Measurements from ENCODE around the gene TMEM130. TPM values are rescaled to one million over a fixed set of nuclear protein-coding genes. Genes with fewer than 3 reads are reported as not detected.
A peak's percentile ranks its signal among the peaks of the same experiment; 100 is the strongest.

The TMEM130 gene, protein sequence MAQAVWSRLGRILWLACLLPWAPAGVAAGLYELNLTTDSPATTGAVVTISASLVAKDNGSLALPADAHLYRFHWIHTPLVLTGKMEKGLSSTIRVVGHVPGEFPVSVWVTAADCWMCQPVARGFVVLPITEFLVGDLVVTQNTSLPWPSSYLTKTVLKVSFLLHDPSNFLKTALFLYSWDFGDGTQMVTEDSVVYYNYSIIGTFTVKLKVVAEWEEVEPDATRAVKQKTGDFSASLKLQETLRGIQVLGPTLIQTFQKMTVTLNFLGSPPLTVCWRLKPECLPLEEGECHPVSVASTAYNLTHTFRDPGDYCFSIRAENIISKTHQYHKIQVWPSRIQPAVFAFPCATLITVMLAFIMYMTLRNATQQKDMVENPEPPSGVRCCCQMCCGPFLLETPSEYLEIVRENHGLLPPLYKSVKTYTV
- 1.7 TPM for polyA plus RNA-seq (2013, experiment 1 of 2)
- polyA plus RNA-seq (2013, experiment 2 of 2), result 1.0 TPM

DNA sequence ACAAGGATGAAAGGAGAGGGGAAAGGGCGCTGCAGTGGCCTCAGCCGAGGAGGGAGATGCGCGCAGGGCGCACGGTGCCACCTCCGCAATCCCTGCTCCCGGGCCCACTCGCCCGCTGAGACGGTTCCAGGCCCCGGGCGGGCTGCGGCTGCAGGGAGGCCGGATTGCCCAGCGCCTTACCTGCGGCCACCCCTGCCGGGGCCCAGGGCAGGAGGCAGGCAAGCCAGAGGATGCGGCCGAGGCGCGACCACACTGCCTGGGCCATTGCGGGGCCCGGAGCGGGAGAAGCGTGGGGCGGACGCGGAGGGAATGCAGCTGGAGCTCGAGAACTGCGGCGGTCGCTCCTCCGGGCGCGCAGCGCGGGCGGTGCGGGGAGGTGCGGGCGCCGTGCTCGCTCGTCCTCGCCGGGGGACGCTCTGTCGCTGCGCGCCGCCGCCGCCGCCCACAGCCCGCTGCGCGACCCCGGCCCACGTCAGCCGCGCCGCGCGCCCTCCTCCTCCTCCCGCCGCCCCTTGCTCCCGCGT is at the start of gene TMEM130:
TMEM130 (minus strand) TSS at position 418 of the 524 bp plus-strand sequence; CDS start at position 265, 153 bp downstream.
- Histone ChIP-seq H3K9me3 (ENCODE audit: control insufficient read depth, low read length) (no peaks in the 10 kb centered on the region), H3K4me3 (ENCODE audit: extremely low read depth, insufficient read depth, low read length, poor library complexity, severe bottlenecking) (peak within 1 kb of the TSS; percentile 53), H3K36me3 (ENCODE audit: control insufficient read depth, insufficient read depth, low read length) (no peaks in the 10 kb centered on the region), H3K4me1 (ENCODE audit: control insufficient read depth, insufficient read depth, low read length, poor library complexity, severe bottlenecking) (no peaks in the 10 kb centered on the region), H3K27ac (ENCODE audit: low read depth, low read length, severe bottlenecking) (no peak within 1 kb of the TSS)
- 1 to 2% methylated on average over 52 to 61 of the region's 69 CpGs for WGBS, 2 experiments (ENCODE audit: insufficient coverage in 2 of 2)

DNA sequence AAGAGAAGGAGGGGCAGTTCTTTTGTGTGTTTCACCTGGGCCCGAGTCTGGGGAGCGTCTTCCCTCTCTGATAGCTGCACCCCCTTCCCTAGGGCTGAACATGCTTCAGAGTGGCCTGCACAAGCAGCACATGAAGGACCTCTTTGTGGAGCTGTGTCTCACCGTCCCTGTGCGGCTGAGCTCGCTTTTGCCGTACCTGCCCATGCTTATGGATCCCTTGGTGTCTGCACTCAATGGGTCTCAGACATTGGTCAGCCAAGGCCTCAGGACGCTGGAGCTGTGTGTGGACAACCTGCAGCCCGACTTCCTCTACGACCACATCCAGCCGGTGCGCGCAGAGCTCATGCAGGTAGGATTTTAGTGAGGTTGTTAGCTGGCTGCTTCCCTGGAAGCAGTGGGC is 47.5 kb upstream of the TMEM130 start:
- no peak overlapping the region for H3K27ac ChIP-seq (ENCODE audit: low read depth, low read length, severe bottlenecking)
- no peaks in the 10 kb centered on the region for H3K4me1 ChIP-seq (ENCODE audit: control insufficient read depth, insufficient read depth, low read length, poor library complexity, severe bottlenecking)
- WGBS, 2 experiments (ENCODE audit: insufficient coverage in 2 of 2), result 89 to 93% methylated on average over 12 of the region's 12 CpGs
- no peaks in the 10 kb centered on the region for H3K9me3 ChIP-seq (ENCODE audit: control insufficient read depth, low read length)
- H3K36me3 ChIP-seq (ENCODE audit: control insufficient read depth, insufficient read depth, low read length), result peaks cover 89% of the 10 kb centered on the region
- no peak overlapping the region for H3K4me3 ChIP-seq (ENCODE audit: extremely low read depth, insufficient read depth, low read length, poor library complexity, severe bottlenecking)

DNA sequence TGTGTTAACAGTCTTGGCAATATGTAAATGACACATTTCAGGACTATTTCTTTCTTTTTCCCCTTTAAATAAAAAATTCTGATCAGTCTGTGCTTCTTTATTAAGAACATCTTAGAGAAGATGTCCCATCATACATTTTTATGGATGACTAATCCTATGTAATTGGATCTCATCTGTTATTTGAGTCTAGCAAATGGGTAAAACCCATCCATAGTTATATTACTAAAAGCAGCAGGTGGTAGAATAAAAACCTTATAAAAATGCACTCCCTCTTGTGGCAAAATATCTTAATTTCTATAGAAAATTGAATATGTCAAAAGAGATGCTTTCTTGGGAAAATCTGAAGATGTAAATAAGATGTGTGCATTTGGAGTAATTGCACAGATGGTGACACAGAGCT is 43.8 kb upstream of the TMEM130 start:
- Histone ChIP-seq H3K4me1 (ENCODE audit: control insufficient read depth, insufficient read depth, low read length, poor library complexity, severe bottlenecking) (no peaks in the 10 kb centered on the region), H3K36me3 (ENCODE audit: control insufficient read depth, insufficient read depth, low read length) (peaks cover 90% of the 10 kb centered on the region)

DNA sequence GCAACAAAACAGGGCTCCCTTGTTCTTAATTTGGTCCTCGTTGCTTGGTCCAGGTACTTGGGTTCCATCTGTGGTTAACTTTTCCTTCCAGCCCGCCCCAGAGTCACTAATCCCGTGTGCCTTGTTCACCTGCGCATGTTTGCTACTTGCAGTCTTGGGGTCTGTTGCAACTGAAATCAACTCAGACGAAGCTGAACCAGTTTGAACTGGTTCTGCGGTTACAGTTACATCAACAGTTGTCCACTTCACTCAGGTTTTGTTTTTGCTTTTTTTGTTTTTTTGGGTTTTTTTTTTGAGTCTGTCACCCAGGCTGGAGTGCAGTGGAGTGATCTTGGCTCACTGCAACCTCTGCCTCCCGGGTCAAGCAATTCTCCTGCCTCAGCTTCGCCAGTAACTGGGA is 43.2 kb upstream of the TMEM130 start:
- Histone ChIP-seq H3K9me3 (ENCODE audit: control insufficient read depth, low read length) (no peaks in the 10 kb centered on the region), H3K4me3 (ENCODE audit: extremely low read depth, insufficient read depth, low read length, poor library complexity, severe bottlenecking) (no peak overlapping the region), H3K4me1 (ENCODE audit: control insufficient read depth, insufficient read depth, low read length, poor library complexity, severe bottlenecking) (no peaks in the 10 kb centered on the region), H3K36me3 (ENCODE audit: control insufficient read depth, insufficient read depth, low read length) (peaks cover 90% of the 10 kb centered on the region), H3K27ac (ENCODE audit: low read depth, low read length, severe bottlenecking) (no peak overlapping the region)
- 93% methylated on average over 6 to 8 of the region's 8 CpGs for WGBS, 2 experiments (ENCODE audit: insufficient coverage in 2 of 2)

More for the DNA sequence above, 43.8 kb upstream of the TMEM130 start:
- Histone ChIP-seq H3K4me3 (ENCODE audit: extremely low read depth, insufficient read depth, low read length, poor library complexity, severe bottlenecking) (no peak overlapping the region), H3K9me3 (ENCODE audit: control insufficient read depth, low read length) (no peaks in the 10 kb centered on the region), H3K27ac (ENCODE audit: low read depth, low read length, severe bottlenecking) (no peak overlapping the region)

DNA sequence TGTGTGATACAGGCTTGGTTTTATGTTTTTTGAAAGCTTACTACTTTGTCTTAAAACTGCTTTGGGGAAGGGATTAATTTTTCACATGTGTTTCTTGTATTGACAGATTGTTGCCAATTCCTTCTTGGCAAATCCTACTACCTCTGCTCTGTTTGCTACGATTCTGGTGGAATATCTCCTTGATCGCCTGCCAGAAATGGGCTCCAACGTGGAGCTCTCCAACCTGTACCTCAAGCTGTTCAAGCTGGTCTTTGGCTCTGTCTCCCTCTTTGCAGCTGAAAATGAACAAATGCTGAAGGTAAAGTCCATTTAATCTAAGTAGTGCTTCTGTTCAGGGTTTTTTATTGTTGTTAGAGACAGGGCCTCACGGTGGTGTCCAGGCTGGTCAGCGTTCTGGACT is 42.1 kb upstream of the TMEM130 start:
- WGBS, 2 experiments (ENCODE audit: insufficient coverage in 2 of 2), result 98 to 100% methylated on average over 4 to 5 of the region's 5 CpGs
- Histone ChIP-seq H3K27ac (ENCODE audit: low read depth, low read length, severe bottlenecking) (no peak overlapping the region), H3K9me3 (ENCODE audit: control insufficient read depth, low read length) (no peaks in the 10 kb centered on the region), H3K36me3 (ENCODE audit: control insufficient read depth, insufficient read depth, low read length) (peaks cover 90% of the 10 kb centered on the region), H3K4me1 (ENCODE audit: control insufficient read depth, insufficient read depth, low read length, poor library complexity, severe bottlenecking) (no peaks in the 10 kb centered on the region), H3K4me3 (ENCODE audit: extremely low read depth, insufficient read depth, low read length, poor library complexity, severe bottlenecking) (no peak overlapping the region)

DNA sequence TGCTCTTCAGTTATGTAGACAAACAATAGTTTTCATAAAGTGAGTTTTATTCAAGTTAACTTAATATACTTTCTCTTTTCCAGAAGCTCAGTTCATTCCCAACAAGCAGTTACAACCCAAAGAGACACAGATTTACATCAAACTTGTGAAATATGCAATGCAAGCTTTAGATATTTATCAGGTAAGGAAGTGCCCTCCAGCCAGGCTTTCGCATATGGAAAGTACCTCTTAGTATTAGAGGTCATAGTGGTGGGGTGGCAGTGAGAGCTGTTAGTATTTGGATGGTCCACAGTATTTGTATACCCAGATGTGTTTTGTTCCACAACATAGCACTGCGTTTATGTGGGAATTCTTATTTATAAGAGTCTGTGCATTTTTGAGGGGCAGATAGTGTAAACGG is 40.6 kb upstream of the TMEM130 start:
- Histone ChIP-seq H3K27ac (ENCODE audit: low read depth, low read length, severe bottlenecking) (no peak overlapping the region), H3K4me1 (ENCODE audit: control insufficient read depth, insufficient read depth, low read length, poor library complexity, severe bottlenecking) (no peaks in the 10 kb centered on the region), H3K36me3 (ENCODE audit: control insufficient read depth, insufficient read depth, low read length) (peaks cover 89% of the 10 kb centered on the region), H3K9me3 (ENCODE audit: control insufficient read depth, low read length) (no peaks in the 10 kb centered on the region), H3K4me3 (ENCODE audit: extremely low read depth, insufficient read depth, low read length, poor library complexity, severe bottlenecking) (no peak overlapping the region)
- WGBS, 2 experiments (ENCODE audit: insufficient coverage in 2 of 2), result 87% methylated on average over 2 of the region's 3 CpGs; no CpG with 5 or more reads in 1 of the 2 experiments

DNA sequence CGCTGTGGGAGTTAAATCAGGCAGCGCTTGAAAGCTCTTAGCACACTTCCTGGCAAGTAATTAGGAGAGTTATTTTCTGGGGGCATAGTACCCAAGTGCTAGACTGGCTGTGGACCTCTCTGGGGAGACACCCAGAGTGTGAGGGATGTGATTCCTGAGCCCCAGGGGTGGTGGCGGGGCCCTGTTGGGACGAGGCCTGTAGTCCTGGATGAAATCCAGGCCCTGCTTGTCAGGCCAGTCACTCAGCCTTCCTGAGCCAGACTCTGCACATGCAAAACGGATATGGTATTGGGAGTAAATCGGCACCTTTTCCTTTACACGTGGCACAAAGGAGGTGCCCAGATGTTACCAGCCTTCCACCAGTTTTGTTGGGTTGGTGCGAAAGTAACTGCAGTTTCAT is 39.7 kb upstream of the TMEM130 start:
- peaks cover 93% of the 10 kb centered on the region for H3K36me3 ChIP-seq (ENCODE audit: control insufficient read depth, insufficient read depth, low read length)
- no peaks in the 10 kb centered on the region for H3K4me1 ChIP-seq (ENCODE audit: control insufficient read depth, insufficient read depth, low read length, poor library complexity, severe bottlenecking)
- 87 to 98% methylated on average over 3 to 7 of the region's 8 CpGs for WGBS, 2 experiments (ENCODE audit: insufficient coverage in 2 of 2)
- no peak overlapping the region for H3K27ac ChIP-seq (ENCODE audit: low read depth, low read length, severe bottlenecking)
- H3K4me3 ChIP-seq (ENCODE audit: extremely low read depth, insufficient read depth, low read length, poor library complexity, severe bottlenecking), result no peak overlapping the region
- no peaks in the 10 kb centered on the region for H3K9me3 ChIP-seq (ENCODE audit: control insufficient read depth, low read length)

DNA sequence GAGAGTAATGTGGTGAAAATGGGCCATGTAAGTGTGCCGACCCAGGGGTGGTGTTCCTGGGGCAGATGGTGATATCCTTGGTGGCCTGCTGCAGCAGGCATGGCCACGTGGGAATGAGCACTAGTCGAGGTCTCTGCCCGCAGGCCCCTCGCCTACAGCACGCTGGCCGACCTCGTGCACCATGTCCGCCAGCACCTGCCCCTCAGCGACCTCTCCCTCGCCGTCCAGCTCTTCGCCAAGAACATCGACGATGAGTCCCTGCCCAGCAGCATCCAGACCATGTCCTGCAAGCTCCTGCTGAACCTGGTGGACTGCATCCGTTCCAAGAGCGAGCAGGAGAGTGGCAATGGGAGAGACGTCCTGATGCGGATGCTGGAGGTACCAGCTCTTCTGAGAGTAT is 38.8 kb upstream of the TMEM130 start:
- Histone ChIP-seq H3K9me3 (ENCODE audit: control insufficient read depth, low read length) (no peaks in the 10 kb centered on the region), H3K4me3 (ENCODE audit: extremely low read depth, insufficient read depth, low read length, poor library complexity, severe bottlenecking) (no peak overlapping the region), H3K36me3 (ENCODE audit: control insufficient read depth, insufficient read depth, low read length) (peaks cover 97% of the 10 kb centered on the region), H3K4me1 (ENCODE audit: control insufficient read depth, insufficient read depth, low read length, poor library complexity, severe bottlenecking) (no peaks in the 10 kb centered on the region), H3K27ac (ENCODE audit: low read depth, low read length, severe bottlenecking) (no peak overlapping the region)
- WGBS, 2 experiments (ENCODE audit: insufficient coverage in 2 of 2), result 93 to 98% methylated on average over 18 to 19 of the region's 19 CpGs

DNA sequence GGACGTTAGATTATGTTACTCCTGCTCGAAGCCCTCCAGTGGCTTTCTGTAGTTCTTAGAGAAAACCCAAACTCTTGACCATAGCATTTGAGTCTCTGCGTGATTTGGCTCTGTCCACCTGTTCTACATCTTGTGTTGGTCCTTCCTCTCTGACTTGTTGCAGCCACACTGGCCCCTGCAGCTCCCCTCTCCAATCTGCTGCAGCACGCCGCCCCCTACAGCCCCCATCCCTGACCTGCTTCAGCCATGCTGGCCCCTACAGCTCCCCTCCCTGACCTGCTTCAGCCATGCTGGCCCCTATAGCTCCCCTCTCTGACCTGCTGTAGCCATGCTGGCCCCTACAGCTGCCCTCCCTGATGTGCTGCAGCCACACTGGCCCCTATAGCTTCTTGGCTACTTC is 37.8 kb upstream of the TMEM130 start:
- H3K36me3 ChIP-seq (ENCODE audit: control insufficient read depth, insufficient read depth, low read length), result peaks cover 98% of the 10 kb centered on the region
- 96 to 100% methylated on average over 5 of the region's 5 CpGs for WGBS, 2 experiments (ENCODE audit: insufficient coverage in 2 of 2)
- H3K9me3 ChIP-seq (ENCODE audit: control insufficient read depth, low read length), result no peaks in the 10 kb centered on the region
- H3K27ac ChIP-seq (ENCODE audit: low read depth, low read length, severe bottlenecking), result no peak overlapping the region
- no peak overlapping the region for H3K4me3 ChIP-seq (ENCODE audit: extremely low read depth, insufficient read depth, low read length, poor library complexity, severe bottlenecking)
- no peaks in the 10 kb centered on the region for H3K4me1 ChIP-seq (ENCODE audit: control insufficient read depth, insufficient read depth, low read length, poor library complexity, severe bottlenecking)

DNA sequence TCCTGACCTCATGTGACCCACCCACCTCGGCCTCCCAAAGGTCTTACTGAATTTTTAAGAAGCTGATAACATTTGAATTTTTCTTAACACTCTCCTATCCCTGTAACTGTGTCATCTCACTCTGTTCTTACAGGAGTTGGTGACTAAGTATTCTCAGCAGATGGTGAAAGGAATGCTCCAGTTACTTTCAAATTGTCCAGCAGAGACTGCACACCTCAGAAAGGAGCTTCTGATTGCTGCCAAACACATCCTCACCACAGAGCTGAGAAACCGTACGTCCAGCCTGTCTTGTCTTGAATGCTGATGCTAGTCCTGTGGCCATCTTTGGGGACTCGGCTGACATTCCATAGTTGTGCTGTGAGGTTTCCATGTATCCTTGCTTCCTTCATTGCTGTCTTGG is 33.4 kb upstream of the TMEM130 start:
- WGBS, 2 experiments (ENCODE audit: insufficient coverage in 2 of 2), result 89 to 92% methylated on average over 3 to 4 of the region's 4 CpGs
- Histone ChIP-seq H3K27ac (ENCODE audit: low read depth, low read length, severe bottlenecking) (no peak overlapping the region), H3K9me3 (ENCODE audit: control insufficient read depth, low read length) (no peaks in the 10 kb centered on the region), H3K4me3 (ENCODE audit: extremely low read depth, insufficient read depth, low read length, poor library complexity, severe bottlenecking) (no peak overlapping the region), H3K4me1 (ENCODE audit: control insufficient read depth, insufficient read depth, low read length, poor library complexity, severe bottlenecking) (no peaks in the 10 kb centered on the region), H3K36me3 (ENCODE audit: control insufficient read depth, insufficient read depth, low read length) (peaks cover 97% of the 10 kb centered on the region)

DNA sequence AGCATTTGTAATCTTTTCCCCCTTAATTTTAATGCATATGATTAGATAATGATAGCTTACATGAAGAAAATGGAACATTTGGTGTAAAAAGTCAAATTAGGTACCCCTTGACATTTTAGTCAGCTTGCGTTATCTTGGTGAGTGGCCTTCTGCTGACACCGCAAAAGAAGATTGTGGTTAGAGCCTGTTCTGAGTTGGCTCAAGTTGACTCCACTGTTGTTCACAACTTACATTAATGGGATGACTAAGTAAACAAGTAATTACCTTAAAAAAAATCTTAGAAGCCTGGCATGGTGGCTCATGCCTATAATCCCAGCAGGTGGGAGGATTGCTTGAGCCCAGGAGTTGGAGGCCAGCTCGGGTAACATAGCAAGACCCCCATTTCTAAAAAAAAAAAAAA is 32.7 kb upstream of the TMEM130 start:
- Histone ChIP-seq H3K27ac (ENCODE audit: low read depth, low read length, severe bottlenecking) (no peak overlapping the region), H3K9me3 (ENCODE audit: control insufficient read depth, low read length) (no peaks in the 10 kb centered on the region), H3K4me3 (ENCODE audit: extremely low read depth, insufficient read depth, low read length, poor library complexity, severe bottlenecking) (no peak overlapping the region), H3K4me1 (ENCODE audit: control insufficient read depth, insufficient read depth, low read length, poor library complexity, severe bottlenecking) (no peaks in the 10 kb centered on the region), H3K36me3 (ENCODE audit: control insufficient read depth, insufficient read depth, low read length) (peaks cover 97% of the 10 kb centered on the region)
- WGBS, 2 experiments (ENCODE audit: insufficient coverage in 2 of 2), result 100% methylated on average over 2 of the region's 3 CpGs; no CpG with 5 or more reads in 1 of the 2 experiments

All from mesodermal cell (in vitro differentiated cells).